GM12878 (cell line): Measurements from ENCODE around the gene PROM1.

Experiments used
- CTCF ChIP-seq, 3 experiments: IDR thresholded peaks in 2 of 3; conservative IDR thresholded peaks in 1 of 3; 2 replicates each; pipeline ENCODE4 v1.5.1; 2011; ENCODE audit warnings: low read depth in 3 of 3, low read length in 3 of 3, mild to moderate bottlenecking in 3 of 3, control low read depth in 2 of 3, moderate library complexity in 2 of 3, inconsistent platforms in 1 of 3, mixed read lengths in 1 of 3; ENCODE audit not compliant: control insufficient read depth in 2 of 3, insufficient read depth in 1 of 3; ENCODE audit errors: extremely low read depth in 1 of 3
- MAX ChIP-seq: IDR thresholded peaks from 2 replicates; pipeline ENCODE4 v1.6.1; 2012; ENCODE audit warnings: low read depth, low read length, improper control_type of control experiment
- MTA3 ChIP-seq: IDR thresholded peaks from 2 replicates; pipeline ENCODE4 v1.6.1; 2012; ENCODE audit warnings: low read length, inconsistent platforms, borderline replicate concordance
- TBL1XR1 ChIP-seq: IDR thresholded peaks from 2 replicates; pipeline ENCODE4 v1.6.1; 2012; ENCODE audit warnings: low read depth, low read length, improper control_type of control experiment
- ZNF207 ChIP-seq: fragments of 450-650 bp; IDR thresholded peaks from 2 replicates; pipeline ENCODE4 v1.6.1; 2014; ENCODE audit warnings: antibody characterized with exemption, mild to moderate bottlenecking, borderline replicate concordance

- TF ChIP-seq MAX: no peak
- TF ChIP-seq CTCF (IDR thresholded peaks at IDR 0.05 in 2 of 3, conservative IDR thresholded peaks at IDR 0.05 in 1 of 3; ENCODE audit: control insufficient read depth in 2 of 3, extremely low read depth in 1 of 3, insufficient read depth in 1 of 3, low read depth in 3 of 3, low read length in 3 of 3): no peak
- no peak for TF ChIP-seq TBL1XR1
- no peak for TF ChIP-seq MTA3
- TF ChIP-seq ZNF207: no peak
Measured at GRCh38 chr4:16092682-16093319, 9.0 kb upstream of the PROM1 start.
